ENCODE data around the gene ARID2.

DNA sequence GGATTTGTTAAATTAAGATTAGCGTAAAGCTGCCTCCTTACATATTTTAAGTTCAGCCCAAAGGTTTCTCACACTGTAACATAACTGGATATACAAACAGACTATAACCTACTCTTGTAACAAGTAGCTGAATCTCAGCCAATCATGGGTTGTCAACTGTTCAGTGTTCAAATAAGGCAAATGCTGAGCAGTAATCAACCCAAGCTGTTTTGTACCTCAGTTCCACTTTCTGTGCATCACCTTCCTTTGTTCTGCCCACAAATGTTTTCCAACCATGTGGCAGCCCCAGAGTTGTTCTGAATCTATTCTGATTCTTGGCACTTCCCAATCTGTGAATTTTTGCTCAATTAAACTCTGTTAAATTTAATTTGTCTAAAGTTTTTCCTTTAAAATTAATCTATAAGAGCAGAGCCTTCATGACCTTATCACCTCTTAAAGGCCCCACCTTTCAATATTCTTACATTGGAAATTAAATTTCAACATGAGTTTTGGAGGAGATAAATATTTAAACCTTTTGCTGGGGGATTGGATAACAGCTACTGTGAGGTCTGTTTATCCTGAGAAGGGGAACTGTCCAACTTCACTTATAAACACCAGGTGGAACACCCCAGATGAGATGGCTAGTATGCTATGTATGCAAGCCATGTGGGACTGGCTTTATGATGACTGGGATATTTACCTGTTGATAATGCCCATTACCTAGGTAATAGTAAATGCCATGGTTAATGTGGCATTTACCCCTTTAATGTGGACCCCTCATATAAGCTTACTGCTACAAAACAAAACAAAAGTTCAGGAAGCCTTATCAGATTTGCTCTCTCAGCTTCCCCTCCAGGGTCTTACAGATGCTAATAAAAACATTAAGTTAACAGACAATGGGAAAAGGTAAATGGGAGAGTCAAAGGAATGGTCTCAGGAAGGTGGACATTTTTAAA is 42.2 kb upstream of the ARID2 start:
- TF ChIP-seq, protein P1, sequence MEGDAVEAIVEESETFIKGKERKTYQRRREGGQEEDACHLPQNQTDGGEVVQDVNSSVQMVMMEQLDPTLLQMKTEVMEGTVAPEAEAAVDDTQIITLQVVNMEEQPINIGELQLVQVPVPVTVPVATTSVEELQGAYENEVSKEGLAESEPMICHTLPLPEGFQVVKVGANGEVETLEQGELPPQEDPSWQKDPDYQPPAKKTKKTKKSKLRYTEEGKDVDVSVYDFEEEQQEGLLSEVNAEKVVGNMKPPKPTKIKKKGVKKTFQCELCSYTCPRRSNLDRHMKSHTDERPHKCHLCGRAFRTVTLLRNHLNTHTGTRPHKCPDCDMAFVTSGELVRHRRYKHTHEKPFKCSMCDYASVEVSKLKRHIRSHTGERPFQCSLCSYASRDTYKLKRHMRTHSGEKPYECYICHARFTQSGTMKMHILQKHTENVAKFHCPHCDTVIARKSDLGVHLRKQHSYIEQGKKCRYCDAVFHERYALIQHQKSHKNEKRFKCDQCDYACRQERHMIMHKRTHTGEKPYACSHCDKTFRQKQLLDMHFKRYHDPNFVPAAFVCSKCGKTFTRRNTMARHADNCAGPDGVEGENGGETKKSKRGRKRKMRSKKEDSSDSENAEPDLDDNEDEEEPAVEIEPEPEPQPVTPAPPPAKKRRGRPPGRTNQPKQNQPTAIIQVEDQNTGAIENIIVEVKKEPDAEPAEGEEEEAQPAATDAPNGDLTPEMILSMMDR (IDR thresholded peaks at IDR 0.05), result no peak
- no peak for TF ChIP-seq POLR2A (IDR thresholded peaks at IDR 0.05)
